HL-60 (cell line): ENCODE measurements around the gene TNS2.

Experiments used
- GABPA ChIP-seq: IDR thresholded peaks from 2 replicates; pipeline ENCODE4 v1.6.1; 2012; ENCODE audit warnings: low read depth
- POLR2AphosphoS5 ChIP-seq: IDR thresholded peaks from 2 replicates; pipeline ENCODE4 v1.6.1; 2012; ENCODE audit warnings: low read depth

DNA sequence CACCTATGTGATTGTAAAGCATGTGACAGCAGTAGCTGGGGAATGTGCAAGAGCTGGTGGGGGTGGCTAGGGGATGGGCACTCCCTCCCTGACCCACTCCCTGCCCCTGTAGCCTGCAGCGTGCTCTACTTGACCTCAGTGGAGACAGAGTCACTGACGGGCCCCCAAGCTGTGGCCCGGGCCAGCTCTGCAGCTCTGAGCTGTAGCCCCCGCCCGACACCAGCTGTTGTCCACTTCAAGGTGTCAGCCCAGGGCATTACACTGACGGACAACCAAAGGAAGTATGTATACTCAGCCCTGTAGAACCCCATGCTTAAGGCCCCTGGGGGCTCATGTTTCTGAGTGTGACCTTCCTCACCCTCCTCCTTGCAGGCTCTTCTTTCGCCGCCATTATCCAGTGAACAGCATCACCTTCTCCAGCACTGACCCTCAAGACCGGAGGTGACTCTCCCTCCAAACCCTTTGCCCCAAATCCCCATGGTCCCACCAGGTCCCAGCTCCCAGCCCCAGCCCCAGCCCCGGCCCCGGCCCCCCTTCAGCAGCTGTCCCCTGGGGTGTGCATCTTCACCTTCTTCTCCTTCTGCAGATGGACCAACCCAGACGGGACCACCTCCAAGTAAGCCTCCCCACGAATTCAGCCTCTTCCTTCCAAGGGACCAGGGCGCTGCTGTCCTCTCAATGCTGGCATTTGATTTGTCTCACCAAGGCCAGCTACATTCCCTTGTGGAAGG lies 13.3 kb downstream of the TNS2 start:
- TF ChIP-seq POLR2AphosphoS5 (0 out of 2 replicates have a peak, but pooled peaks have one; percentile 23), GABPA (no peak)
